ENCODE results near the gene PAXX. TPM values are rescaled to one million over a fixed set of nuclear protein-coding genes. Genes with fewer than 3 reads are reported as not detected.
"Not testable (repeated sequence)": the region's sequence is repeated elsewhere in the genome, so short reads cannot be mapped to it uniquely, and the experiment has no call there.

PAXX gene
- polyA plus RNA-seq, 1 donor from 2014 or later: 276 TPM

GRCh38 chr9:137004285-137004684 is 12.1 kb downstream of the PAXX start:
- H3K9me3 ChIP-seq (ENCODE audit: low read length); H3F3A ChIP-seq (ENCODE audit: insufficient read depth, low read length, poor library complexity, severe bottlenecking); H3K27ac ChIP-seq (ENCODE audit: low read length); H2AFZ ChIP-seq (ENCODE audit: low read depth, low read length); H3K4me3 ChIP-seq (ENCODE audit: low read length); H3K9me2 ChIP-seq (ENCODE audit: insufficient read depth, low read length); H3K27me3 ChIP-seq (ENCODE audit: insufficient read depth, low read depth, low read length); H3K4me2 ChIP-seq (ENCODE audit: low read length); H3K9ac ChIP-seq (ENCODE audit: low read length); H3K36me3 ChIP-seq (ENCODE audit: insufficient read depth, low read length); H4K20me1 ChIP-seq (ENCODE audit: insufficient read depth); H3K79me2 ChIP-seq (replicated peaks; ENCODE audit: insufficient read depth, low read length): not testable (repeated sequence)
- TF ChIP-seq CTCF (IDR thresholded peaks at IDR 0.05; ENCODE audit: poor library complexity, severe bottlenecking): peak; percentile 39

GRCh38 chr9:137006116-137007003 is 14.1 kb downstream of the PAXX start:
- Histone ChIP-seq H3K27ac (ENCODE audit: low read length) (no peak overlapping the region), H3K79me2 (replicated peaks; ENCODE audit: insufficient read depth, low read length) (no peaks in the 10 kb centered on the region), H3K9ac (ENCODE audit: low read length) (no peak overlapping the region), H3F3A (ENCODE audit: insufficient read depth, low read length, poor library complexity, severe bottlenecking) (no peaks in the 10 kb centered on the region), H4K20me1 (ENCODE audit: insufficient read depth) (no peaks in the 10 kb centered on the region), H3K4me3 (ENCODE audit: low read length) (no peak overlapping the region), H3K36me3 (ENCODE audit: insufficient read depth, low read length) (no peaks in the 10 kb centered on the region), H3K9me3 (ENCODE audit: low read length) (no peaks in the 10 kb centered on the region), H2AFZ (ENCODE audit: low read depth, low read length) (no peak overlapping the region), H3K9me2 (ENCODE audit: insufficient read depth, low read length) (no peaks in the 10 kb centered on the region), H3K4me2 (ENCODE audit: low read length) (no peak overlapping the region), H3K27me3 (ENCODE audit: insufficient read depth, low read depth, low read length) (no peaks in the 10 kb centered on the region)
- TF ChIP-seq CTCF (IDR thresholded peaks at IDR 0.05; ENCODE audit: poor library complexity, severe bottlenecking) (no peak), REST (IDR thresholded peaks at IDR 0.05; ENCODE audit: borderline replicate concordance) (no peak), SMC3 (conservative IDR thresholded peaks at IDR 0.05; ENCODE audit: poor library complexity) (no peak), TAF1 (IDR thresholded peaks at IDR 0.05; ENCODE audit: low read depth) (no peak), EP300 (conservative IDR thresholded peaks at IDR 0.05; ENCODE audit: poor library complexity, severe bottlenecking) (no peak), RAD21 (conservative IDR thresholded peaks at IDR 0.05) (no peak), MXI1 (conservative IDR thresholded peaks at IDR 0.05; ENCODE audit: poor library complexity, severe bottlenecking) (no peak), POLR2AphosphoS5 (IDR thresholded peaks at IDR 0.05) (no peak), EZH2 (IDR thresholded peaks at IDR 0.05; ENCODE audit: borderline replicate concordance, insufficient read depth, low read length, poor library complexity, severe bottlenecking) (no peak)

Data from neural cell (in vitro differentiated cells).